Measurements from ENCODE around the gene SGPP2. TPM values are rescaled to one million over a fixed set of nuclear protein-coding genes. Genes with fewer than 3 reads are reported as not detected.

Gene SGPP2
- total RNA-seq, 1 experiment from 2014 or later, result not detected

- no peaks in the 10 kb centered on the region for H3K4me1 ChIP-seq (ENCODE audit: insufficient read depth, low read length)
- no peak for DNase-seq
Observed at GRCh38 chr2:222575618-222576017, 151.3 kb downstream of the SGPP2 start.

More at GRCh38 chr2:222575618-222576017, 151.3 kb downstream of the SGPP2 start:
- no peak overlapping the region for H2AK5ac ChIP-seq (ENCODE audit: insufficient read length, low read length)
- no peak overlapping the region for H3K14ac ChIP-seq (ENCODE audit: insufficient read depth, low read length)
- H2BK5ac ChIP-seq (ENCODE audit: insufficient read length, low read length), result no peak overlapping the region
- H2BK15ac ChIP-seq (ENCODE audit: low read depth, low read length), result no peak overlapping the region
- Mint-ChIP-seq H3K27ac (no peak overlapping the region), H3K9me3 (no peaks in the 10 kb centered on the region), H3K27me3 (ENCODE audit: low read depth) (no peaks in the 10 kb centered on the region), H3K36me3 (ENCODE audit: insufficient read depth in 1 of 3, low read depth in 3 of 3) (peaks cover 8 to 23% (median 9%) of the 10 kb centered on the region in 3 experiments; a peak in 5 of 7 replicates), H3K4me3 (no peak overlapping the region), H3K4me1 (peaks cover 0 to 20% of the 10 kb centered on the region in 2 experiments)
- H4K91ac ChIP-seq (ENCODE audit: insufficient read length, low read depth, low read length), result no peak overlapping the region
- H4K5ac ChIP-seq (ENCODE audit: insufficient read length, low read depth, low read length), result no peak overlapping the region
- no CpG with 5 or more reads among the region's 2 CpGs for WGBS (ENCODE audit: extremely low coverage, insufficient read length, low lambda C conversion rate)
- no peaks in the 10 kb centered on the region for H3K79me2 ChIP-seq (ENCODE audit: insufficient read depth, low read length)
- TF ChIP-seq CTCF (conservative IDR thresholded peaks at IDR 0.05), result no peak
- no peak overlapping the region for H3K27ac ChIP-seq (ENCODE audit: insufficient read length, low read depth, low read length)
- H3K79me1 ChIP-seq (ENCODE audit: insufficient read depth, low read depth, low read length, poor library complexity, severe bottlenecking), result peaks cover 2% of the 10 kb centered on the region
- no peaks in the 10 kb centered on the region for H3K23me2 ChIP-seq (ENCODE audit: insufficient read length, low read depth, low read length, poor library complexity, severe bottlenecking)
- H2BK20ac ChIP-seq (ENCODE audit: low read depth, low read length, poor library complexity, severe bottlenecking), result no peak overlapping the region
- H2BK120ac ChIP-seq (ENCODE audit: low read depth, low read length, poor library complexity, severe bottlenecking), result no peak overlapping the region
- no peaks in the 10 kb centered on the region for H3K9me3 ChIP-seq (ENCODE audit: control insufficient read depth, low read depth, low read length)
- H4K20me1 ChIP-seq (ENCODE audit: control insufficient read depth, insufficient read depth, insufficient read length), result no peaks in the 10 kb centered on the region
- H3K18ac ChIP-seq (ENCODE audit: insufficient read length, low read depth, low read length), result no peak overlapping the region
- no peak overlapping the region for H3K4ac ChIP-seq (ENCODE audit: low read depth, low read length)
- no peak overlapping the region for H2BK12ac ChIP-seq (ENCODE audit: insufficient read length, low read depth, low read length)
- no peak overlapping the region for H3K9ac ChIP-seq (ENCODE audit: extremely low read depth, insufficient read length, low read length)
- no peak overlapping the region for H3K56ac ChIP-seq (ENCODE audit: insufficient read length, low read depth, low read length)
- H2AFZ ChIP-seq (ENCODE audit: low read length), result no peak overlapping the region
- H3K23ac ChIP-seq (ENCODE audit: insufficient read length, low read depth, low read length), result no peak overlapping the region
- no peaks in the 10 kb centered on the region for H3K27me3 ChIP-seq (ENCODE audit: insufficient read depth, low read length)
- no peak overlapping the region for H3K4me2 ChIP-seq (ENCODE audit: insufficient read depth, insufficient read length, low read length)
- H3T11ph ChIP-seq (ENCODE audit: low read length), result no peak overlapping the region
- no peak overlapping the region for H4K8ac ChIP-seq (replicated peaks; ENCODE audit: insufficient read length, low read depth, low read length)

Data from H9 (cell line).